Common myeloid progenitor, CD34-positive (primary cell): ENCODE data around the gene PLEKHA8.

Experiments
- CTCF ChIA-PET: fragments of 350-600 bp; sonication (Branson Sonifier 250); formaldehyde crosslinking; loops from one replicate; lab custom pipeline; 2021; ENCODE audit warnings: antibody characterized with exemption; lab: Charles Lee
- POLR2A ChIA-PET: fragments of 350-600 bp; sonication (Branson Sonifier 250); formaldehyde crosslinking; loops from one replicate; lab custom pipeline; 2021; ENCODE audit warnings: antibody characterized with exemption; lab: Charles Lee
- DNase-seq, 3 donors: peaks; one replicate each; pipeline versions ENCODE4 v3.0.0 to v3.0.0-alpha.2; 2013
- H3K27ac ChIP-seq, 2 experiments: 1 replicate in 1 of 2; 2 replicates in 1 of 2; pipeline ENCODE4 v1.7.0; 2013; ENCODE audit warnings: inconsistent platforms in 2 of 2, low read length in 2 of 2, mild to moderate bottlenecking in 2 of 2, low read depth in 1 of 2, moderate library complexity in 1 of 2; ENCODE audit not compliant: severe bottlenecking in 2 of 2, insufficient read depth in 1 of 2, poor library complexity in 1 of 2
- H3K27me3 ChIP-seq, 5 experiments: replicated peaks in 2 of 5; 1 replicate in 3 of 5; 2 replicates in 2 of 5; pipeline versions ENCODE4 v1.6.1 to v1.7.0; 2013; ENCODE audit warnings: low read length in 4 of 5, mild to moderate bottlenecking in 2 of 5, moderate library complexity in 2 of 5, inconsistent platforms in 1 of 5; ENCODE audit not compliant: insufficient read depth in 5 of 5, control insufficient read depth in 4 of 5
- H3K36me3 ChIP-seq, 4 experiments: 1 replicate in 2 of 4; 2 replicates in 2 of 4; pipeline versions ENCODE4 v1.6.1 to v1.7.0; 2013; ENCODE audit warnings: low read length in 3 of 4, control low read depth in 1 of 4, mild to moderate bottlenecking in 1 of 4; ENCODE audit not compliant: control insufficient read depth in 4 of 4, insufficient read depth in 4 of 4
- H3K4me1 ChIP-seq, 4 experiments: 1 replicate in 3 of 4; 2 replicates in 1 of 4; pipeline versions ENCODE4 v1.6.1 to v1.7.1; 2013; ENCODE audit warnings: low read length in 3 of 4, mild to moderate bottlenecking in 3 of 4, control low read depth in 1 of 4, inconsistent platforms in 1 of 4, moderate library complexity in 1 of 4; ENCODE audit not compliant: control insufficient read depth in 4 of 4, insufficient read depth in 4 of 4; ENCODE audit errors: control extremely low read depth in 1 of 4
- H3K4me3 ChIP-seq, 7 experiments: 1 replicate in 4 of 7; 2 replicates in 3 of 7; pipeline versions ENCODE4 v1.5.1 to v1.7.0; 2013; ENCODE audit warnings: mild to moderate bottlenecking in 7 of 7, low read length in 6 of 7, moderate library complexity in 6 of 7, inconsistent platforms in 2 of 7, low read depth in 2 of 7, control low read depth in 1 of 7; ENCODE audit not compliant: insufficient read depth in 4 of 7, control insufficient read depth in 1 of 7; ENCODE audit errors: extremely low read depth in 1 of 7
- H3K9me3 ChIP-seq, 5 experiments: 1 replicate in 4 of 5; 2 replicates in 1 of 5; pipeline versions ENCODE4 v1.6.1 to v1.7.1; 2013; ENCODE audit warnings: low read length in 4 of 5, mild to moderate bottlenecking in 2 of 5, inconsistent platforms in 1 of 5, low read depth in 1 of 5, moderate library complexity in 1 of 5; ENCODE audit not compliant: control insufficient read depth in 4 of 5, insufficient read depth in 2 of 5; ENCODE audit errors: control extremely low read depth in 1 of 5
- WGBS: methylation state at CpG from one replicate; pipeline ENCODE4 v1.1.5; 2013; ENCODE audit not compliant: insufficient coverage; 5-methylcytosine and 5-hydroxymethylcytosine counted together

PLEKHA8 gene

GRCh38 chr7:30102281-30102680, 74.1 kb downstream of the PLEKHA8 start:
- H3K27ac ChIP-seq = no peak overlapping the region
- no peaks in the 10 kb centered on the region for H3K36me3 ChIP-seq
- WGBS = 100% methylated on average over 2 of the region's 3 CpGs
- H3K4me1 ChIP-seq = no peaks in the 10 kb centered on the region
- peaks cover 0 to 3% (median 1%) of the 10 kb centered on the region in 5 experiments for H3K9me3 ChIP-seq
- DNase-seq = no peak
- H3K4me3 ChIP-seq = no peak overlapping the region
- CTCF ChIA-PET = no interaction called here
- H3K27me3 ChIP-seq = no peaks in the 10 kb centered on the region
- POLR2A ChIA-PET = no interaction called here

- DNase-seq = no peak
- Histone ChIP-seq H3K4me3 (no peak overlapping the region), H3K27ac (no peak overlapping the region), H3K27me3 (no peaks in the 10 kb centered on the region), H3K36me3 (no peaks in the 10 kb centered on the region), H3K4me1 (no peaks in the 10 kb centered on the region), H3K9me3 (peaks cover 0 to 8% (median 0%) of the 10 kb centered on the region in 5 experiments)
- ChIA-PET POLR2A (no interaction called here), CTCF (interaction anchor here (0.5 kb wide), 1 partner anchor 170 kb away, joined by 3 read pairs; no protein-coding TSS in a partner anchor)
- no CpG with 5 or more reads among the region's 1 CpG for WGBS
Observed at GRCh38 chr7:30104157-30104556, 75.9 kb downstream of the PLEKHA8 start.

GRCh38 chr7:30112103-30112713, 84.0 kb downstream of the PLEKHA8 start:
- Histone ChIP-seq H3K9me3 (peaks cover 6 to 20% (median 8%) of the 10 kb centered on the region in 5 experiments), H3K27me3 (no peaks in the 10 kb centered on the region), H3K27ac (no peak overlapping the region), H3K4me3 (no peak overlapping the region), H3K4me1 (no peaks in the 10 kb centered on the region), H3K36me3 (no peaks in the 10 kb centered on the region)
- 100% methylated on average over 1 of the region's 5 CpGs for WGBS
- DNase-seq = no peak
- ChIA-PET CTCF (no interaction called here), POLR2A (no interaction called here)

GRCh38 chr7:30113144-30113543, 84.9 kb downstream of the PLEKHA8 start:
- no peaks in the 10 kb centered on the region for H3K4me1 ChIP-seq
- POLR2A ChIA-PET = no interaction called here
- DNase-seq = no peak
- H3K4me3 ChIP-seq = no peak overlapping the region
- H3K27me3 ChIP-seq = no peaks in the 10 kb centered on the region
- H3K9me3 ChIP-seq = peaks cover 6 to 17% (median 8%) of the 10 kb centered on the region in 5 experiments
- no peak overlapping the region for H3K27ac ChIP-seq
- no peaks in the 10 kb centered on the region for H3K36me3 ChIP-seq
- CTCF ChIA-PET = no interaction called here

- no peak for DNase-seq
- POLR2A ChIA-PET = interaction anchor here (0.6 kb wide), 1 partner anchor 128 kb away, joined by 3 read pairs; no protein-coding TSS in a partner anchor
- CTCF ChIA-PET = no interaction called here
- peaks cover 6 to 12% (median 8%) of the 10 kb centered on the region in 5 experiments for H3K9me3 ChIP-seq
- no peaks in the 10 kb centered on the region for H3K27me3 ChIP-seq
- 90% methylated on average over 3 of the region's 3 CpGs for WGBS
- no peaks in the 10 kb centered on the region for H3K36me3 ChIP-seq
- no peak overlapping the region for H3K4me3 ChIP-seq
- H3K4me1 ChIP-seq = no peaks in the 10 kb centered on the region
- H3K27ac ChIP-seq = no peak overlapping the region
Observed at GRCh38 chr7:30114536-30115238, 86.5 kb downstream of the PLEKHA8 start.

- Histone ChIP-seq H3K4me3 (no peak overlapping the region), H3K36me3 (no peaks in the 10 kb centered on the region), H3K27ac (no peak overlapping the region), H3K27me3 (no peaks in the 10 kb centered on the region), H3K4me1 (no peaks in the 10 kb centered on the region), H3K9me3 (peaks cover 6 to 12% (median 8%) of the 10 kb centered on the region in 5 experiments)
- WGBS = 94% methylated on average over 29 of the region's 34 CpGs
- no peak for DNase-seq
- ChIA-PET POLR2A (no interaction called here), CTCF (no interaction called here)
Observed at GRCh38 chr7:30115709-30116297, 87.6 kb downstream of the PLEKHA8 start.

- Histone ChIP-seq H3K27ac (no peak overlapping the region), H3K4me3 (no peak overlapping the region), H3K27me3 (no peaks in the 10 kb centered on the region), H3K4me1 (no peaks in the 10 kb centered on the region), H3K9me3 (peaks cover 6 to 12% (median 8%) of the 10 kb centered on the region in 5 experiments), H3K36me3 (no peaks in the 10 kb centered on the region)
- WGBS = 98% methylated on average over 6 of the region's 6 CpGs
- no peak for DNase-seq
- POLR2A ChIA-PET = no interaction called here
- CTCF ChIA-PET = no interaction called here
Observed at GRCh38 chr7:30116771-30117170, 88.6 kb downstream of the PLEKHA8 start.
